ENCODE results near the gene ADD2.
"Not testable (repeated sequence)": the region's sequence is repeated elsewhere in the genome, so short reads cannot be mapped to it uniquely, and the experiment has no call there.

The ADD2 gene

GRCh38 chr2:70632966-70633365 is 135.0 kb downstream of the ADD2 start:
- no peak overlapping the region for H3K4me3 ChIP-seq (ENCODE audit: low read length)
- no peak for DNase-seq (ENCODE audit: low read depth)
- TF ChIP-seq, protein P1, sequence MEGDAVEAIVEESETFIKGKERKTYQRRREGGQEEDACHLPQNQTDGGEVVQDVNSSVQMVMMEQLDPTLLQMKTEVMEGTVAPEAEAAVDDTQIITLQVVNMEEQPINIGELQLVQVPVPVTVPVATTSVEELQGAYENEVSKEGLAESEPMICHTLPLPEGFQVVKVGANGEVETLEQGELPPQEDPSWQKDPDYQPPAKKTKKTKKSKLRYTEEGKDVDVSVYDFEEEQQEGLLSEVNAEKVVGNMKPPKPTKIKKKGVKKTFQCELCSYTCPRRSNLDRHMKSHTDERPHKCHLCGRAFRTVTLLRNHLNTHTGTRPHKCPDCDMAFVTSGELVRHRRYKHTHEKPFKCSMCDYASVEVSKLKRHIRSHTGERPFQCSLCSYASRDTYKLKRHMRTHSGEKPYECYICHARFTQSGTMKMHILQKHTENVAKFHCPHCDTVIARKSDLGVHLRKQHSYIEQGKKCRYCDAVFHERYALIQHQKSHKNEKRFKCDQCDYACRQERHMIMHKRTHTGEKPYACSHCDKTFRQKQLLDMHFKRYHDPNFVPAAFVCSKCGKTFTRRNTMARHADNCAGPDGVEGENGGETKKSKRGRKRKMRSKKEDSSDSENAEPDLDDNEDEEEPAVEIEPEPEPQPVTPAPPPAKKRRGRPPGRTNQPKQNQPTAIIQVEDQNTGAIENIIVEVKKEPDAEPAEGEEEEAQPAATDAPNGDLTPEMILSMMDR (conservative IDR thresholded peaks at IDR 0.05; ENCODE audit: low read depth, low read length) = no peak

DNA sequence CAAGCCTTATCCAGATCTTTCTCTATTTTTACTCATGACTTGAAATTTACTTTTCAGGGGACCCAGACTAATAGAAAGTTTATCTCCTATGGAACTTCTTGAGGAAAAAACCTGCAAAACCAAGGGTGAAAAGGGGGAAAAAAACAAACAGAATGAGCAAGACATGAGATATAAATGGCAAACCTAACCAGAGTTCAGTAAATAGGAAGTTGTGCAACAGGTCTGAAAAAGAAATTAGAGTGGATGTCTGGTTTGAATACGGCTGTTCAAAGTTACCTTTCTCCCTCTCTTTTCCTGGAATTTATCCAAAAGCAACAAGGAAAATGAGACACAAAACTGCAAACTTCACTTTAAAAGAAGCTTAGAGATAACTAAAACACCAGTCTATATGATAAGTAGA is 135.6 kb downstream of the ADD2 start:
- no peak for DNase-seq (ENCODE audit: low read depth)
- H3K4me3 ChIP-seq (ENCODE audit: low read length) = no peak overlapping the region
- TF ChIP-seq, protein P1 (conservative IDR thresholded peaks at IDR 0.05; ENCODE audit: low read depth, low read length) = no peak

DNA sequence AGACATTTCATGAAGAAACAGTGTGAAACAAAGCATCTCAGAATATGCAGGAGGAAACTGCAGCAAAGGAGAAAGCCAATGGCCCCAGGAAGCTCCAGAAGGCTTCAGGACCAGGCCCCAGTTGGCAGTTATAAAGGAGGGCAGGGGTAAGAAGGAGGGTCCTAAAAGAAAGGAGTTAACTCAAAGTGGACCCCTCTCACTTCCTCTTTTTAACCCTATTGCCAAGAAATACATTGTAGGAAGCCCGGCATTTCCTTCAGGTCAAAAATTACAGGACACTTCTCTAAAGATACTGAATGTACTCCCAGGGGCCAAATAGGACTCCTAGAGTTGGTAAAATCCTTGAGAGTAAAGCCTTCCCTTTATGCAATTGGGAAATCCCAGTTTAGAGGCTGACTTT is 137.2 kb downstream of the ADD2 start:
- TF ChIP-seq, protein P1 (conservative IDR thresholded peaks at IDR 0.05; ENCODE audit: low read depth, low read length) = no peak
- no peak for DNase-seq (ENCODE audit: low read depth)
- H3K4me3 ChIP-seq (ENCODE audit: low read length) = no peak overlapping the region

DNA sequence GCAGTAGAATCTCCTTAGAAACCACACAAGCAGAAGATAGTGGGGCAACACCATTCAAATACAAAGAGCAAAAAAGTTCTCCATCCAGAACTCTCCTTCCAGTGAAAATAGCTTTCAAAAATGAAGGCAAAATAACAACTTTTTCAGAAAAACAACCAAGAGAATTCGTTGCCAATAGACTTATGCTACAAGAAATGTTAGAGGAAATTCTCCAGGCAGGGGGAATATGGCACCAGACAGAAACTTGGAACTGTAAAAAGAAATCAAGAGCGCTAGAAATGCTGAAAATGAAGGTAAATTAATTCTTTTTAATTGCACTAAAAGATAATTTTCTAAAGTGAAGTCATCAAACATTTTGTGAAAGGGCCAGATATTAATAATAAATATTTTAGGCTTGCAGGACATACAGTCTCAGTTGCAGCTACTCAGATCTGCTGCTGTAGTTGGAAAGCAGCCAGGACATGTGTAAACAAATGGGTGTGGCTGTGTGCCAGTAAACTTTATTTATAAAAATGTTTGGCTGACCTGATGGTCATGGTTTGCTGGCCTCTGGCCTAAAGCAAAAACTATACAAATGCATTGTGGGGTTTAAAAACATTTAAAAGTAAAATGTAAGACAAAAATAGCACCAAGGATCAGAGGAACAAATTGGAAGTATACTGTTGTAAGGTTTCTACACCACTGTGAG is 140.6 kb downstream of the ADD2 start:
- no peak for DNase-seq (ENCODE audit: low read depth)
- TF ChIP-seq, protein P1 (conservative IDR thresholded peaks at IDR 0.05; ENCODE audit: low read depth, low read length) = no peak
- H3K4me3 ChIP-seq (ENCODE audit: low read length) = no peak overlapping the region

DNA sequence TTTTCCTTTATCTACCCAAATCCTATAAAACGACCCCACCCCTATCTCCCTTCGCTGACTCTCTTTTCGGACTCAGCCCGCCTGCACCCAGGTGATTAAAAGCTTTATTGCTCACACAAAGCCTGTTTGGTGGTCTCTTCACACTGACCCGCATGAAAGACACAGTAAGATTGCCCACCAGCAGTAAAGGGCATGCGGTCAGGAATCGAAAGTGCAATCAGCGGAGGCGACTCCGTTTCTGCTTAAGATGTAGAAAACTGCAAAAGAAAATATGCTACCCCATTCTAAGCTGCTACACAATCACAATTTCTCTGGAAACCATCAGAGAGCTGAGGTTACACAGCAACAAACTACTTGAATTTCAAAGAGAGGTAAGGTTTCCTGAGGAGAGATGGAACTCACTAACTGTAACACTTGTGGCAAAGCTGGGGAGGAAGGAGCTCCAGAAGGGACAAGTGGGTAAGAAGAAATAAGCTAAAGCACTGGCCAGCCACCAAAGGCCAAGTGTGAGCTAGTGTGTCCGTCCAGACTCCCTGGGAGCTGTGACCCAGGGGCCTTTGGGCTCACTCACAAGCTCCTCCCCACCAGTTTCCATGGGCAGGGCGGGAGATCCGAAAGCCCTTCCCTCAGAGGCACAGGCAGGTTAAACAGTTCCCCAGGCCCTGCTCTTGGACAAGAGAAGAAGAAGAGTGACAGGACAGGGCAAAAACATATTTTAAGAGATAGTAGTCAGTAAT is 141.6 kb downstream of the ADD2 start:
- DNase-seq (ENCODE audit: low read depth) = no peak
- no peak overlapping the region for H3K4me3 ChIP-seq (ENCODE audit: low read length)
- TF ChIP-seq, protein P1 (conservative IDR thresholded peaks at IDR 0.05; ENCODE audit: low read depth, low read length) = no peak

DNA sequence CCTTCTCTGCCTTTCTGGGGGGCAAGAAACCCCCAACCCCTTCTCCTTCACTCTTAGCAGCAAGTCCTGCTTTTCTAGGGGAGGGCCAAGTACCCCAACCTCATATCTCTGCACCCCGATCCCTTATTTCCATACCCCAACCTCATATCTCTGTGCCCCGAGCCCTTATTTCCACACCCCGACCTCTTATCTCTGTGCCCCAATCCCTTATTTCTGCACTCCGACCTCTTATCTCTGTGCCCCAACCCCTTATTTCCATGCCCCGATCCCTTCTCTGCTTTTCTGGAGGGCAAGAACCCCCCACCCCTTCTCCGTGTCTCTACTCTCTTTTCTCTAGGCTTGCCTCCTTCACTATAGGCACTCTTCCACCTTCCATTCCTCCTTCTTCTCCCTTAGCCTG is 146.5 kb downstream of the ADD2 start:
- DNase-seq (ENCODE audit: low read depth) = not testable (repeated sequence)

GRCh38 chr2:70620020-70620419 is 148.0 kb downstream of the ADD2 start:
- DNase-seq (ENCODE audit: low read depth) = no peak
- TF ChIP-seq, protein P1 (conservative IDR thresholded peaks at IDR 0.05; ENCODE audit: low read depth, low read length) = no peak
- no peak overlapping the region for H3K4me3 ChIP-seq (ENCODE audit: low read length)

More for the DNA sequence above, 146.5 kb downstream of the ADD2 start:
- H3K4me3 ChIP-seq (ENCODE audit: low read length) = not testable (repeated sequence)

Data from retinal pigment epithelial cell (primary cell).